Natural killer cell (primary cell): Measurements from ENCODE around the gene SLC29A2. TPM values are rescaled to one million over a fixed set of nuclear protein-coding genes. Genes with fewer than 3 reads are reported as not detected.

Source experiments
- ATAC-seq, 3 donors: fragments of 150-1000 bp in 2 of 3; fragments of 200-7000 bp in 1 of 3; cut with Tn5 transposase; 1 replicate in 1 of 3; 2 replicates in 2 of 3; pipeline ENCODE4 v1.10.0; 2021; ENCODE audit warnings: mild to moderate bottlenecking in 2 of 3, moderate library complexity in 2 of 3
- DNase-seq, 2 donors: peaks; one replicate each; pipeline versions ENCODE4 v3.0.0 to v3.0.0-alpha.2; 2013 to 2021; ENCODE audit warnings: mixed read lengths in 1 of 2
- H3K27ac ChIP-seq: one replicate; pipeline ENCODE4 v1.5.1; 2013; ENCODE audit warnings: mild to moderate bottlenecking, low read length
- H3K27me3 ChIP-seq: one replicate; pipeline ENCODE4 v1.6.1; 2013; ENCODE audit warnings: low read length; ENCODE audit not compliant: control insufficient read depth, insufficient read depth
- H3K36me3 ChIP-seq: one replicate; pipeline ENCODE4 v1.6.1; 2013; ENCODE audit warnings: low read length; ENCODE audit not compliant: control insufficient read depth, insufficient read depth
- H3K4me1 ChIP-seq: one replicate; pipeline ENCODE4 v1.6.1; 2013; ENCODE audit warnings: low read length; ENCODE audit not compliant: control insufficient read depth, insufficient read depth
- H3K4me3 ChIP-seq: one replicate; pipeline ENCODE4 v1.5.1; 2013; ENCODE audit warnings: low read length
- H3K9me3 ChIP-seq: one replicate; pipeline ENCODE4 v1.6.1; 2013; ENCODE audit warnings: low read length; ENCODE audit not compliant: control insufficient read depth, insufficient read depth
- H3K27ac Mint-ChIP-seq, 2 donors: one replicate each; pipeline ENCODE4 v1.8.0; 2022; ENCODE audit warnings: mild to moderate bottlenecking in 2 of 2, mixed read lengths in 2 of 2, moderate library complexity in 1 of 2
- H3K27me3 Mint-ChIP-seq, 2 donors: one replicate each; pipeline ENCODE4 v1.8.0; 2022; ENCODE audit warnings: low read depth in 2 of 2, mixed read lengths in 2 of 2
- H3K36me3 Mint-ChIP-seq: one replicate; pipeline ENCODE4 v1.8.0; 2022; ENCODE audit warnings: mixed read lengths
- H3K4me1 Mint-ChIP-seq, 2 donors: one replicate each; pipeline ENCODE4 v1.8.0; 2022; ENCODE audit warnings: mixed read lengths in 2 of 2
- H3K4me3 Mint-ChIP-seq: one replicate; pipeline ENCODE4 v1.8.0; 2022; ENCODE audit warnings: mild to moderate bottlenecking, moderate library complexity, mixed read lengths
- H3K9me3 Mint-ChIP-seq, 2 donors: one replicate each; pipeline ENCODE4 v1.8.0; 2022; ENCODE audit warnings: mixed read lengths in 2 of 2
- WGBS: methylation state at CpG from one replicate; pipeline ENCODE4 v1.1.7; 2013; ENCODE audit warnings: missing lambda C conversion rate; ENCODE audit not compliant: insufficient coverage; 5-methylcytosine and 5-hydroxymethylcytosine counted together
- intact Hi-C: fragments of 100-400 bp; cut with micrococcal nuclease; formaldehyde crosslinking; loops from one replicate; pipeline ENCODE4 v1.14.2; 2022
- total RNA-seq, 4 donors: library from RNA; stranded (reverse); fragments of 120-200 nt in 1 of 4; gene quantifications; one replicate each; pipeline versions ENCODE4 v1.2.3 to v1.2.4, GENCODE V29; 2013 to 2022
- TF ChIP-seq, protein P1 (sequence below): fragments of 200-600 bp; IDR thresholded peaks from one replicate; pipeline ENCODE4 v1.8.0; 2022; ENCODE audit warnings: antibody characterized with exemption

SLC29A2 gene
- total RNA-seq, 3 donors from 2014 or later (not counting 1 experiment from before 2014, with no cell fraction given): 1.5 to 1.8 (median 1.6) TPM

GRCh38 chr11:66415423-66415822 is 43.9 kb upstream of the SLC29A2 start:
- H3K36me3 Mint-ChIP-seq: no peaks in the 10 kb centered on the region
- peaks cover 0 to 4% of the 10 kb centered on the region in 2 donors for H3K9me3 Mint-ChIP-seq
- no peak overlapping the region for H3K4me3 Mint-ChIP-seq
- no peak for DNase-seq
- intact Hi-C loops: no loop called here
- Histone ChIP-seq H3K4me3 (no peak overlapping the region), H3K27me3 (peaks cover 25% of the 10 kb centered on the region), H3K9me3 (no peaks in the 10 kb centered on the region), H3K36me3 (no peaks in the 10 kb centered on the region), H3K27ac (no peak overlapping the region), H3K4me1 (peaks cover 3% of the 10 kb centered on the region)
- peaks cover 46 to 65% of the 10 kb centered on the region in 2 donors for H3K27me3 Mint-ChIP-seq
- WGBS: 34% methylated on average over 2 of the region's 2 CpGs
- no peak for ATAC-seq
- TF ChIP-seq, protein P1, sequence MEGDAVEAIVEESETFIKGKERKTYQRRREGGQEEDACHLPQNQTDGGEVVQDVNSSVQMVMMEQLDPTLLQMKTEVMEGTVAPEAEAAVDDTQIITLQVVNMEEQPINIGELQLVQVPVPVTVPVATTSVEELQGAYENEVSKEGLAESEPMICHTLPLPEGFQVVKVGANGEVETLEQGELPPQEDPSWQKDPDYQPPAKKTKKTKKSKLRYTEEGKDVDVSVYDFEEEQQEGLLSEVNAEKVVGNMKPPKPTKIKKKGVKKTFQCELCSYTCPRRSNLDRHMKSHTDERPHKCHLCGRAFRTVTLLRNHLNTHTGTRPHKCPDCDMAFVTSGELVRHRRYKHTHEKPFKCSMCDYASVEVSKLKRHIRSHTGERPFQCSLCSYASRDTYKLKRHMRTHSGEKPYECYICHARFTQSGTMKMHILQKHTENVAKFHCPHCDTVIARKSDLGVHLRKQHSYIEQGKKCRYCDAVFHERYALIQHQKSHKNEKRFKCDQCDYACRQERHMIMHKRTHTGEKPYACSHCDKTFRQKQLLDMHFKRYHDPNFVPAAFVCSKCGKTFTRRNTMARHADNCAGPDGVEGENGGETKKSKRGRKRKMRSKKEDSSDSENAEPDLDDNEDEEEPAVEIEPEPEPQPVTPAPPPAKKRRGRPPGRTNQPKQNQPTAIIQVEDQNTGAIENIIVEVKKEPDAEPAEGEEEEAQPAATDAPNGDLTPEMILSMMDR: no peak
- no peak overlapping the region for H3K27ac Mint-ChIP-seq
- peaks cover 6% of the 10 kb centered on the region in 2 donors for H3K4me1 Mint-ChIP-seq

DNA sequence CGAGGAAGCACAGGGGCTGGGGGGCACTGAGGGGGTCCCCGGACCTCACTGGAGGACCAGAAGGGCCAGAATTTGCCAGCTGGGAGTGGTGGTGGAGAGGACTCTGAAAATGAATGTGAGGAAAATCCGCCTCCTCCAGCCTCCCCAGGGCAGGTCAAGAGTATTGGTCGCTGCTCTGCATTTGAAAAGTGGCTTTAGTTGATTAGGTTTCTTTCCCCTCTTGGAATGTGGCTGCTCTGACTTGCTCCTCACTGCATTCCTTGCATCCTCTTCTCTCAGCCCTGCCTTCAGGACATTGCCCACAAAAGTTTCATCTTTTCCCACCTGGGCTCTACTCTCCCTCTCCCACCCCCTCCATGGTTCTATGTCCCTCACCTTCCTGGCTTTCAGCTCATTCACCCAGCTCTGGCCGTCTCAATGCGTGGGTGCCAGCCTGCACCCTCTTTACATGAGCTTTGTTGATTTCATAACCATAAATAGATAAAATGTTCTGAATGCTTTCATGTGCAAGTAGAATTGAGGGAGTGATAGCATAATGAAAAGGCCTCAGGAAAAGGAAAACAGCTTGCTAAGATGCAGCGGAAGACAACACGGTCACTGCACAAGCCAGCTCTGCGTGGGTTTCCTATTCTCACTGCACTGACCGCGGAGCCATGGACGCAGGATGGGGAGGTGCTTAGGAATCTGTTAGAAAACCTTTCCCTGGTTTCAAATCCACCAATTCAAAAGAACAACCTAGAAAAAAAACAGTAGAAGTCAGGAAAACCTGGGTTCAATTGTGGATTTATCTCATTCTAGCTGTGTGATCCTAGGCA is 42.8 kb upstream of the SLC29A2 start:
- Mint-ChIP-seq H3K4me3 (no peak overlapping the region), H3K36me3 (no peaks in the 10 kb centered on the region), H3K27me3 (peaks cover 46 to 63% of the 10 kb centered on the region in 2 donors), H3K27ac (no peak overlapping the region), H3K4me1 (peaks cover 6% of the 10 kb centered on the region in 2 donors), H3K9me3 (peaks cover 0 to 4% of the 10 kb centered on the region in 2 donors)
- intact Hi-C loops: no loop called here
- Histone ChIP-seq H3K4me1 (no peaks in the 10 kb centered on the region), H3K27me3 (peaks cover 22% of the 10 kb centered on the region), H3K36me3 (no peaks in the 10 kb centered on the region), H3K27ac (no peak overlapping the region), H3K9me3 (no peaks in the 10 kb centered on the region), H3K4me3 (no peak overlapping the region)
- 61% methylated on average over 10 of the region's 12 CpGs for WGBS
- TF ChIP-seq, protein P1: no peak
- DNase-seq: no peak
- no peak for ATAC-seq

DNA sequence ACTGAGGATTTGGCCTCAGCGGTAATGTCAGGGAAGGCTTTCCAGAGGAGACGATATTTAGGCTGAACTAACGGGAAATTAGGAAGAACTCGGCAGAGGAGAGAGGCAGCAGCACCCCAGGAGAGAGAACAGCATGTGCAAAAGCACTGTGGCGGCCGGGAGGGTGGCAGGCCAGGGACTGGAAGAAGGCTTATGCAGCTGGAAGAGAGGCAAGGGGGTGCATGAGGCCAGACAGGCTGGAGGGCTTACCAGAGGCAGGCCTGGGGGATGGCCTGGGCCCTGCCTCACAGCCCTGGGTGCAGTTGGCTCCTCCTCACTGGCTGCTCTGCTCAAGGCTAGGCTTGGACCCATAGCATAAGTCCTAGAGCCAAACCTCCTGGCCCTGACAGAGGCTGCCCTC is 41.6 kb upstream of the SLC29A2 start:
- Histone ChIP-seq H3K36me3 (no peaks in the 10 kb centered on the region), H3K4me1 (peaks cover 6% of the 10 kb centered on the region), H3K27me3 (peaks cover 10% of the 10 kb centered on the region), H3K27ac (no peak overlapping the region), H3K4me3 (no peak overlapping the region), H3K9me3 (no peaks in the 10 kb centered on the region)
- ATAC-seq (no peak), DNase-seq (no peak)
- TF ChIP-seq, protein P1: no peak
- Mint-ChIP-seq H3K27me3 (peaks cover 41 to 52% of the 10 kb centered on the region in 2 donors), H3K4me1 (peaks cover 5 to 6% of the 10 kb centered on the region in 2 donors), H3K4me3 (no peak overlapping the region), H3K36me3 (no peaks in the 10 kb centered on the region), H3K9me3 (no peaks in the 10 kb centered on the region), H3K27ac (no peak overlapping the region)
- 80% methylated on average over 6 of the region's 6 CpGs for WGBS
- intact Hi-C loops: no loop called here
